GM23338 (cell line): ENCODE measurements around the gene ITGB1BP1.

Experiments
- EZH2 ChIP-seq: fragments of 200-600 bp; sonication (generic); IDR thresholded peaks from one replicate; pipeline ENCODE4 v1.8.0; 2017; ENCODE audit warnings: antibody characterized with exemption, mild to moderate bottlenecking, low read depth; ENCODE audit not compliant: unreplicated experiment
- EZH2phosphoT487 ChIP-seq: fragments of 200-600 bp; sonication (generic); IDR thresholded peaks from one replicate; pipeline ENCODE4 v1.8.1; 2018; ENCODE audit warnings: antibody characterized with exemption; ENCODE audit not compliant: unreplicated experiment
- POLR2AphosphoS5 ChIP-seq: IDR thresholded peaks from 2 replicates; pipeline ENCODE4 v1.6.1; 2016; ENCODE audit warnings: antibody characterized with exemption, low read depth
- TF ChIP-seq, protein P1 (sequence below), 2 experiments: fragments of 200-600 bp in 1 of 2; sonication (generic) in 1 of 2; conservative IDR thresholded peaks; 2 replicates each; pipeline versions ENCODE4 v1.5.1 to v1.6.1; 2016 to 2017; ENCODE audit warnings: antibody characterized with exemption in 2 of 2, low read depth in 2 of 2, mild to moderate bottlenecking in 2 of 2, moderate library complexity in 1 of 2
- TF ChIP-seq, protein P2 (sequence below): IDR thresholded peaks from one replicate; pipeline ENCODE4 v1.6.1; 2018; ENCODE audit warnings: antibody characterized with exemption; ENCODE audit not compliant: unreplicated experiment
- TF ChIP-seq, protein P3 (sequence below): IDR thresholded peaks from 2 replicates; pipeline ENCODE4 v1.6.1; 2016; ENCODE audit warnings: antibody characterized with exemption

DNA sequence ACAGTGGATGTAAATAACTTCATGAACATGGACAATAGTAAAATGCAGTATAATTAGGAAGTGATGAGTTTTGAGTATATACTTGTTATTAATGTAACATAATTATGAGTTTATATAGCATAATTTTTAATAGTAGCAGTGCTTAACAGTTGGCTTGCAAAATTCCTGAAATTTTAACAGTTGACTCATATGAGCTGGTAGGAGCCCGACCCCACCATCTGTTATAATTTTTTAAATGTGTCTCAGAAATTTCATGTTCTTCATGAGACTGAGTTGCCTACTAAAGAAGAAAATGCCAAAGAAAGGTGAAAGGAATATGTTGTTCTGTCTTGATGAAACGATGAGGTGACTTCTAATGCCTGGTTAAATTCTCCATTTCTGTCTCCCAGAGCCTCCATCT is 62.6 kb downstream of the ITGB1BP1 start:
- TF ChIP-seq, protein P1, sequence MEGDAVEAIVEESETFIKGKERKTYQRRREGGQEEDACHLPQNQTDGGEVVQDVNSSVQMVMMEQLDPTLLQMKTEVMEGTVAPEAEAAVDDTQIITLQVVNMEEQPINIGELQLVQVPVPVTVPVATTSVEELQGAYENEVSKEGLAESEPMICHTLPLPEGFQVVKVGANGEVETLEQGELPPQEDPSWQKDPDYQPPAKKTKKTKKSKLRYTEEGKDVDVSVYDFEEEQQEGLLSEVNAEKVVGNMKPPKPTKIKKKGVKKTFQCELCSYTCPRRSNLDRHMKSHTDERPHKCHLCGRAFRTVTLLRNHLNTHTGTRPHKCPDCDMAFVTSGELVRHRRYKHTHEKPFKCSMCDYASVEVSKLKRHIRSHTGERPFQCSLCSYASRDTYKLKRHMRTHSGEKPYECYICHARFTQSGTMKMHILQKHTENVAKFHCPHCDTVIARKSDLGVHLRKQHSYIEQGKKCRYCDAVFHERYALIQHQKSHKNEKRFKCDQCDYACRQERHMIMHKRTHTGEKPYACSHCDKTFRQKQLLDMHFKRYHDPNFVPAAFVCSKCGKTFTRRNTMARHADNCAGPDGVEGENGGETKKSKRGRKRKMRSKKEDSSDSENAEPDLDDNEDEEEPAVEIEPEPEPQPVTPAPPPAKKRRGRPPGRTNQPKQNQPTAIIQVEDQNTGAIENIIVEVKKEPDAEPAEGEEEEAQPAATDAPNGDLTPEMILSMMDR (conservative IDR thresholded peaks at IDR 0.05; ENCODE audit: low read depth in 2 of 2): no peak
- TF ChIP-seq, protein P2, sequence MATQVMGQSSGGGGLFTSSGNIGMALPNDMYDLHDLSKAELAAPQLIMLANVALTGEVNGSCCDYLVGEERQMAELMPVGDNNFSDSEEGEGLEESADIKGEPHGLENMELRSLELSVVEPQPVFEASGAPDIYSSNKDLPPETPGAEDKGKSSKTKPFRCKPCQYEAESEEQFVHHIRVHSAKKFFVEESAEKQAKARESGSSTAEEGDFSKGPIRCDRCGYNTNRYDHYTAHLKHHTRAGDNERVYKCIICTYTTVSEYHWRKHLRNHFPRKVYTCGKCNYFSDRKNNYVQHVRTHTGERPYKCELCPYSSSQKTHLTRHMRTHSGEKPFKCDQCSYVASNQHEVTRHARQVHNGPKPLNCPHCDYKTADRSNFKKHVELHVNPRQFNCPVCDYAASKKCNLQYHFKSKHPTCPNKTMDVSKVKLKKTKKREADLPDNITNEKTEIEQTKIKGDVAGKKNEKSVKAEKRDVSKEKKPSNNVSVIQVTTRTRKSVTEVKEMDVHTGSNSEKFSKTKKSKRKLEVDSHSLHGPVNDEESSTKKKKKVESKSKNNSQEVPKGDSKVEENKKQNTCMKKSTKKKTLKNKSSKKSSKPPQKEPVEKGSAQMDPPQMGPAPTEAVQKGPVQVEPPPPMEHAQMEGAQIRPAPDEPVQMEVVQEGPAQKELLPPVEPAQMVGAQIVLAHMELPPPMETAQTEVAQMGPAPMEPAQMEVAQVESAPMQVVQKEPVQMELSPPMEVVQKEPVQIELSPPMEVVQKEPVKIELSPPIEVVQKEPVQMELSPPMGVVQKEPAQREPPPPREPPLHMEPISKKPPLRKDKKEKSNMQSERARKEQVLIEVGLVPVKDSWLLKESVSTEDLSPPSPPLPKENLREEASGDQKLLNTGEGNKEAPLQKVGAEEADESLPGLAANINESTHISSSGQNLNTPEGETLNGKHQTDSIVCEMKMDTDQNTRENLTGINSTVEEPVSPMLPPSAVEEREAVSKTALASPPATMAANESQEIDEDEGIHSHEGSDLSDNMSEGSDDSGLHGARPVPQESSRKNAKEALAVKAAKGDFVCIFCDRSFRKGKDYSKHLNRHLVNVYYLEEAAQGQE: no peak
- TF ChIP-seq POLR2AphosphoS5 (no peak), EZH2 (no peak), EZH2phosphoT487 (no peak)
- TF ChIP-seq, protein P3, sequence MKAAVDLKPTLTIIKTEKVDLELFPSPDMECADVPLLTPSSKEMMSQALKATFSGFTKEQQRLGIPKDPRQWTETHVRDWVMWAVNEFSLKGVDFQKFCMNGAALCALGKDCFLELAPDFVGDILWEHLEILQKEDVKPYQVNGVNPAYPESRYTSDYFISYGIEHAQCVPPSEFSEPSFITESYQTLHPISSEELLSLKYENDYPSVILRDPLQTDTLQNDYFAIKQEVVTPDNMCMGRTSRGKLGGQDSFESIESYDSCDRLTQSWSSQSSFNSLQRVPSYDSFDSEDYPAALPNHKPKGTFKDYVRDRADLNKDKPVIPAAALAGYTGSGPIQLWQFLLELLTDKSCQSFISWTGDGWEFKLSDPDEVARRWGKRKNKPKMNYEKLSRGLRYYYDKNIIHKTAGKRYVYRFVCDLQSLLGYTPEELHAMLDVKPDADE: no peak
